HG03159 (cell line): ENCODE results near the gene RITA1.

ENCODE experiments used
- ATAC-seq: cut with Tn5 transposase; IDR thresholded peaks from one replicate; pipeline ENCODE4 v1.9.1; 2021; ENCODE audit warnings: mild to moderate bottlenecking, moderate library complexity; ENCODE audit not compliant: unreplicated experiment

Gene RITA1

DNA sequence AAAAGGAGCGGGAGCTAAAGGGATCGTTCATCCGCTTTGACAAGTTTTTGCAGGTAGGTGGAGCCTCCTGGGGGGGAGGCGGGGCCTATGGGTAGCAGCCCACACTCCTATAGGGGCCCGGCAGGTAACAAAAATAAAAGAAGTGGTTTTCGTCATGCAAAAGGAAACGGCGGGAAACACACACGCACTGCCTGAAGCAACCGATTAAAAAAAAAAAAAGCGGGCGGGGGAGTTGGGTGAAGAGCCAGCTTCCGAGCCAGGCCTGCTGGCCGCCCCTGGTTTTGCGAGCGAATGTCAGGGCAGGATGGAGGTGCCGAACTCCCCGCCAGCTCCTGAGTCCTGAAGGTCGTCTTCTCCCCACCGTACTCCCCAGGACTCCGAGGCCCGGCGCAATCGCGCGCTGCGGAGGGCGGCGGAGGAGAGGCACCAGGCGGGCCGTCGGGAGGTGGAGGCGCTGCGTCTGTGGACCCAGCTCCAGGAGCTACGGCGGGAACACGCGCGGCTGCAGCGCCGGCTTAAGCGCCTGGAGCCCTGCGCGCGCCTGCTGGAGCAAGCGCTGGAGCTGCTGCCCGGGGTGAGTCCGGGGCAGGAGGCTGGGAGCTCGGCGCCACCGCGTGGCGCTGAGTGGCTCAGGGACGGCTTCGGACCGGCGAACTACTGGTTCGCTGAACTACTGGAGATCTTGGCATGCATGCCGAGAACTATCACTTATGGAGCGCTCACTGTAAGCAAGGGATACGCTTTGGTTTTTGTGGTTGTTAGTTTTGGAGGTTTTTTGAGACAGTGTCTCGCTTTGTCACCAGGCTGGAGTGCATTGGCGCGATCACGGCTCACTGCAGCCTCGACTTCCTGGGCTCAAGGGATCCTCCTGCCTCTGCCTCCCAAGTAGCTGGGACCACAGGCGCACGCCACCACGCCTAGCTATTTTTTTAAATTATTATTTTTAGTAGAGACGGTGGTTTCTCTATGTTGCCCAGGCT lies 32.4 kb upstream of the RITA1 start:
- ATAC-seq: no peak

GRCh38 chr12:113154351-113154973 lies 31.1 kb upstream of the RITA1 start:
- no peak for ATAC-seq

DNA sequence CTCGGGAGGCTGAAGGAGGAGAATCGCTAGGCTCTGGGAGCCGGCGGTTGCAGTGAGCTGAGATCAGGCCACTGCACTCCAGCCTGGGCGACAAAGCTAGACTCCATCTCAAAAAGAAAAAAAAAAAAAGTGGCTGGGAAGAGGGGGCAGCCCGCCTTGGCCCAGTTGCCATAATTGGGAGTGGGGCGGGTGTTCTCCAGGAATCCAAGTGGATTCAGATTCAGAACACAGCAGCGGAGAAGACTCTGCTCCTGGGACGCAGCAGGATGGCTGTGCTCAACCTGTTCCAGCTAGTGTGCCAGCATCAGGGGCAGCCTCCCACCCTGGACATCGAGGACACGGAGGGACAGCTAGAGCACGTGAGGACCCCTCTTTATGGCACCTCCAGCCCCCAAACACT lies 30.5 kb upstream of the RITA1 start:
- ATAC-seq: no peak

GRCh38 chr12:113155646-113156045 lies 29.9 kb upstream of the RITA1 start:
- ATAC-seq: no peak

DNA sequence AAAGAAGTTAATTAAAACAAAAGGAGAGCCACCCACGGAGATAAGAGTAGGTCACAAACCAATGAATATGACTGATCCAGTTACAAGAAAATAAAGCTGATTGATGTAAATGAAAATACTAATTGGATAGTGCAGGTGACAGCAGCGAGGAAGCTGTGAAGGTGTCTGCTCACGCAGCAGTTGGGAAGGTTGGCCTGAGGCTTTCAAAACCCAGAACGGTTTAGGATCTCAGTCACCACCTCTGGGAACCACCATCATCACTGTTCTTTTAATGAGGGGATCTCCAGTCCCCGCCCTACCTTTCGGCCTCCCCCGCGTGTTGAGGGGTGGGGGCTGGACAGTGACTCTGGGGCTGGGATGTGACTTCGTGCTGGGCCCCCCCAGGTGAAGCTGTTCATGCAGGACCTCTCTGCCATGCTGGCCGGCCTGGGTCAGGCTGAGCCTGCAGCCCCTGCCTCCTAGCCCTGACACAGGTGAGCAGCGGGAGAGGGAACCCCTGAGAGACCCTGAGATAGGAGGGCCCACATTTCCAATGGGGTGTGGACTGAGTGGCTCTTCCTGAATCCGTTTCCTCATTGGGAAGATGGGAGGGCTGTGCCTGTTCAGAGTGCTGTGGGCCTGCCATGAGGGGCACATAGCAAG lies 28.2 kb upstream of the RITA1 start:
- ATAC-seq: no peak

GRCh38 chr12:113158439-113159203 lies 26.9 kb upstream of the RITA1 start:
- no peak for ATAC-seq

DNA sequence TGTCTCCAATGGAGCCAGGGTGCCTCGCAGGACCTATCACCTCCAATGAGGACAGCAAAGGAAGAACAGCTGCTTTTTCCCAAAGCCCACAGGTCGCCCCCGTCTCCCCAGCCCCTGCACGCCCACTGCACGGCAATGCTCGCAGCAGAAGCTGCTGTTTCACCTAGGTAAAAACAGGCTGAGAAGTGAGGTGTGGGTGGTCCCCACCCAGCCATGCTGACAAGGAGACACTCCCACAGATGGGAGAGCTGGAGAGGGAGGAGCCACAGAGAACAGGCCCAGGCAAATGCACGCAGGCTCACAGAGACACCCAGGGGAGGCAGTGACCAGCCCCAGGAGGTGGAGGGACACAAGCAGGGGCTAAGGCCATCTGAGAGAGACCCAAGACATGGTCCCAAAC lies 25.6 kb upstream of the RITA1 start:
- ATAC-seq: no peak

DNA sequence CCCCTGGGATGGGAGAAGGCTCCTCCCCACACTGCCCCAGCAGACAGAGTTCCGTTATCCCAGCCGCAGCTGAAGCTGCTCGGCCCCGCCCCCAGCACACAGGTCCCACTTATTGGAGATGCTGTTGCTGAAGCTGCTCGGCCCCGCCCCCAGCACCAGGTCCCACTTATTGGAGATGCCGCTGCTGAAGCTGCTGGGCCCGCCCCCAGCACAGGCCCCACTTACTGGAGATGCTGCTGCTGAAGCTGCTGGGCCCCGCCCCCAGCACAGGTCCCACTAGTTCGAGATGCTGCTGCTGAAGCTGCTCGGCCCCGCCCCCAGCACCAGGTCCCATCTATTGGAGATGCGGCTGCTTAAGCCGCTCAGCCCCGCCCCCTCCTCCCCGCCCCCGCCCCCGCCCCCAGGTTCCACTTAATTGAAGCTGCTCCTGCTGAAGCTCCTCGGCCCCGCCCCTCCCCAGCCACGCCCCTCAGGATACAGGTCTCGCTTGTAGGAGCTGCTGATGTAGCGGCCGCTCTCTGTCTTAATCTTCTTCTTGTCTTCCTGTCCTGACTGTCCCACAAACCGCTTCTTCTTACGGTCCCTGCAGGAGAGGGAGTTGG lies 24.0 kb upstream of the RITA1 start:
- no peak for ATAC-seq

DNA sequence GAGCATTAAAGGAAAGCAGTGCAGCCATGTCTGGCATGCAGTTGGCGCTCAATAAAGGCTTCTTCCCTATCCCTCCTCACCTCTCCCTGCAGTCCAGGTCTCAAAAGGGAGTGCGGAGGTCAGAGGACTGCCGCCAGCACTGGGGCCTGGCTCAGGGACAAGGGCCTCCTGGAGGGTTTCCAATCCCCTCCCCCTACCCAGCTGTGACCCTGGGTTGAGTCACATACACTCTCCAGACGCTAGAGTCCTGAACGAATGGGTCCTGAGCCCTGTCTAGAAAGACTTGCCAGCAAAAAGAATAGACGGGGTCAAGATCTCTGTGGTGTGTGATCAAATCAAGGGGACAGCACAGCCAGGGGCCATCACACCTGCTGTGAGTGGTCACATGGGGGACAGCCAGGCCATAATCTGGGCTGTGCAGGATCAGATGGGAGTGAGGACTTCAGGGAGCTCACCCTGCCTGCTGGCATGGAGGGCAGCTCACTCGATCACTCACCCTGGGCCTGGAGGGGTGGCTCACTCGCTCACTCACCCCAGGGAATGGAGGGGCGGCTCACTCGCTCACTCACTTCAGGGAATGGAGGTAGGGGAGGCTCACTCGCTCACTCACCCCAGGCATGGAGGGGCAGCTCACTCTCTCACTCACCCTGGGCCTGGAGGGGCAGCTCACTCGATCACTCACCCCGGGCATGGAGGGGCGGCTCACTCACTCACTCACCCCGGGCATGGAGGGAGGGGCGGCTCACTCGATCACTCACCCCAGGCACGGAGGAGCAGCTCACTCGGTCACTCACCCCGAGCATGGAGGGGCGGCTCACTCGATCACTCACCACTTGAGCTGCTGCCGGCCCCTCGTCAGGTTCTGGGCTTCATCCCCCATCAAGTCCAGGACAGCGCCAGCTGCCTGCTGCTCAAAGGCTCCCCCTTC lies 23.2 kb upstream of the RITA1 start:
- ATAC-seq: no peak

DNA sequence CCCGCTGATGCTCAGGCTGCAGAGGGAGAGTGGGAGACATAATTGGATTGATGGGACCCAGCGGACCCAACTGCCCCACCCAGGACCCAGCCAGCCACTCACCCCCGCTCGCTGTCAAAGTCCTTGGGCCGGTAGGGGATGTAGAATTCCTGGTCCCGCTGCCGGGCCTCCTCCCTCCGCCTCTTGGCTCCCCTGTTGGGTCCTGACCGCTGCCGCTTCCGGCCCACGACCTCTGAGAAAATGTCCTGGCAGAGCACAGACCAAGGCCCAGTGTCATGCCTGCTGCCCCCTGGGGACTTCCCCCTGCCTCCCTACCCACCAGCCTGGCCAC lies 22.5 kb upstream of the RITA1 start:
- no peak for ATAC-seq

- ATAC-seq: no peak
Observed at GRCh38 chr12:113164014-113164413, 21.5 kb upstream of the RITA1 start.

DNA sequence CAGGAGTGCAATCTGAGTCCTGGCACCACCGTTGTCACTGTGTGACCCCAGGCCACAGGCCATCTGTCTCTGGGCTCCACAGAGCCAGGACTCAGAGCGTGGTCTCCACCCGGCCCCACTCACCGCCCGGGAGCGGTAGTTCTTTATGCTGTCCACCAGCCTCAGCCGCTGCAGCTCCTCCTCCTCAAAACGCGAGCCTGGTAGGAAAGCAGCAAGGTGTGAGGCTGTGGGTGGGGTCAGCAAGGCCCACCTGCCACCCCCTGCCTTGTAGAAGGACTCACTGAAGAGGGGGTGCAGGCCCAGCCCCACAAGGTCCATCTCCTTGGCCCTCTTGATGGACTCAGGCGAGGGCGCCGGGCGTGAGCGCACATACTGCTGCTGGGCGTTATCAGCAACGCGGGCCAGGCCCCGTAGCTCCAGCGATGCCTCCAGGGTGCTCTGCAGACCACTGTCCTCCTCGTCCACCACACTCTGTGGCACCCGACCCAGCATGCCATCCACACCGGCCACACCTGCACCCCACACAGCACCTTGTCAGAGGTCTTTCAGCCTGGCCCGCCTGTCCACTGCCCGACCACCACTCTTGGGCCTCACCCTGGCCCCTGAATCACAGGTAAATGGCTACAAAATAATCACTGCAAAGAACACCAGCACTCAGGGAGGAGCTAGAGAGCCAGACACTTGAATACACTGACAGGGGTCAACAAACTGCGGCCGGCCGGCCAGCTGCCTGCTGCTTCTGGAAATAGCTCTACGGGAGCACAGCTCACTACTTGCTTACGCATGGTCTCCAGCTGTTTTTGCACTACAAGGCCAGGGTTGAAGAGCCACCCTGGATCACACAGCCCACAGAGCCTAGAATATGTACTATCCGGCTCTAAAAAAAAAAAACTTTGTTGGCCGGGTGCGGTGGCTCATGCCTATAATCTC lies 19.7 kb upstream of the RITA1 start:
- no peak for ATAC-seq

- no peak for ATAC-seq
Observed at GRCh38 chr12:113167868-113168267, 17.7 kb upstream of the RITA1 start.

DNA sequence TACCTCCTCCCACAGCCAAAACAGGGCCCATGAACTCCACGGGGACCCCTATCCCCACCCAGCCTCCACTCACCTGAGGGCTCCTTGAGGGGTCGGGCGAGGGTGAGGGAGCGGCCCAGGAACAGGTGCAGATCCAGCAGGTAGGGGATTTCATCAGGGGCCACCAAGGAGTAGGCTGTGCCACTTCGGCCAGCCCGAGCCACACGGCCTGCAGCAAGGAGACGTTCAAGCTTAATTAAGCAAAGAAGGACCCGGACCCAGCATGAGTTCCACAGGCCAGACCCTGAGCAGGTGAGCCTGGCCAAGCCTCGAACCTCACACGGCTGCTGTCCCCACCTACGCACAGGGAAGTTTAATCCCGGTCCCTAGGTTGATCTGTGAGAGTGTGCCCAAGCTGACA lies 15.8 kb upstream of the RITA1 start:
- ATAC-seq: no peak

DNA sequence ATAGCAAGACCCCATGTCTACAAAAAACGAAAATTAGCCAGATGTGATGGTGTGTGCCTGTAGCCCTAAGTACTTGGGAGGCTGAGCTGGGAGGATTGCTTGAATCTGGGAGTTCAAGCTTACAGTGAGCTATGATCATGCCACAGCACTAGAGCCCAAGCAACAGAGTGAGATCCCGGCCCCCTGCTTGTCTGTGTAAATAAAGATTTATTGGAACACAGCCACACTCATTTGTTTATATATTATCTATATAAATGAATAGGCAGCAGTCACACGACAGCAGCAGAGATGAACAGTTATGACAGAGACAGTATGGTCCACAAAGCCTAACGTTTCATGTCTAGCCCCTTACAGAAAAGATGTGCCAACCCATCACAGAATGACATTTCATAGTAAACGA lies 15.1 kb upstream of the RITA1 start:
- ATAC-seq: no peak

- ATAC-seq: no peak
Observed at GRCh38 chr12:113170926-113171325, 14.6 kb upstream of the RITA1 start.

GRCh38 chr12:113171543-113171942 lies 14.0 kb upstream of the RITA1 start:
- no peak for ATAC-seq

GRCh38 chr12:113172185-113172584 lies 13.3 kb upstream of the RITA1 start:
- no peak for ATAC-seq
